DND-41 (cell line): Measurements from ENCODE around the gene JSRP1.

ENCODE experiments used
- CTCF ChIP-seq: IDR thresholded peaks from 2 replicates; pipeline ENCODE4 v1.5.1; 2012; ENCODE audit warnings: borderline replicate concordance, low read length, moderate library complexity, mild to moderate bottlenecking; ENCODE audit not compliant: poor library complexity, severe bottlenecking; ENCODE audit errors: extremely low read depth
- EZH2 ChIP-seq: IDR thresholded peaks from 3 replicates; pipeline ENCODE4 v1.6.1; 2012; ENCODE audit warnings: borderline replicate concordance, low read depth, mild to moderate bottlenecking, moderate library complexity, low read length, inconsistent platforms; ENCODE audit not compliant: severe bottlenecking

GRCh38 chr19:2209408-2209807, 46.8 kb downstream of the JSRP1 start:
- TF ChIP-seq CTCF (no peak), EZH2 (no peak)
